Measurements from ENCODE around the gene PLXNB1. TPM values are rescaled to one million over a fixed set of nuclear protein-coding genes. Genes with fewer than 3 reads are reported as not detected.

PLXNB1 gene
- total and polyA plus RNA-seq, 2 of the 13 experiments (the other 11 are each of a cell fraction or from before 2014, with no cell fraction given) = 86.0 to 143 TPM

GRCh38 chr3:48446425-48447193 is 16.7 kb upstream of the PLXNB1 start, which contains the start of gene ATRIP (continued):
- TF ChIP-seq KMT2A (CRISPR knock-in tag; IDR thresholded peaks at IDR 0.05) (peak; percentile 89), ZNF34 (CRISPR knock-in tag; IDR thresholded peaks at IDR 0.05; ENCODE audit: borderline replicate concordance) (no peak), FLYWCH1 (CRISPR knock-in tag; IDR thresholded peaks at IDR 0.05) (peak; percentile 51; the same call in 1 of the 2 replicates), ZFP91 (CRISPR knock-in tag; IDR thresholded peaks at IDR 0.05; ENCODE audit: borderline replicate concordance) (peak; percentile 74), ELF3 (CRISPR knock-in tag; IDR thresholded peaks at IDR 0.05) (peak; percentile 68), AKAP8 (CRISPR knock-in tag; IDR thresholded peaks at IDR 0.05) (peak; percentile 72; the same call in 1 of the 2 replicates), ZNF441 (CRISPR knock-in tag; IDR thresholded peaks at IDR 0.05; ENCODE audit: borderline replicate concordance) (peak; percentile 94; the same call in 1 of the 2 replicates), ISL2 (CRISPR knock-in tag; IDR thresholded peaks at IDR 0.05) (peak; percentile 67; the same call in 1 of the 2 replicates), MXD3 (CRISPR knock-in tag; IDR thresholded peaks at IDR 0.05) (peak; percentile 76; the same call in 1 of the 2 replicates), TGIF2 (CRISPR knock-in tag; IDR thresholded peaks at IDR 0.05) (peak; percentile 42; the same call in 1 of the 2 replicates), ZNF367 (CRISPR knock-in tag; IDR thresholded peaks at IDR 0.05; ENCODE audit: borderline replicate concordance) (peak; percentile 60; the same call in 1 of the 2 replicates), ZNF737 (CRISPR knock-in tag; IDR thresholded peaks at IDR 0.05; ENCODE audit: borderline replicate concordance) (no peak), HINFP (CRISPR knock-in tag; IDR thresholded peaks at IDR 0.05; ENCODE audit: low read depth) (no peak), TFE3 (CRISPR knock-in tag; IDR thresholded peaks at IDR 0.05) (0 out of 2 replicates have a peak, but pooled peaks have one; percentile 58), ZFP62 (CRISPR knock-in tag; IDR thresholded peaks at IDR 0.05) (no peak), ZNF580 (CRISPR knock-in tag; IDR thresholded peaks at IDR 0.05; ENCODE audit: borderline replicate concordance, low read depth) (peak; percentile 68; the same call in 1 of the 2 replicates), MAX (IDR thresholded peaks at IDR 0.05) (peak; percentile 89), ZNF619 (CRISPR knock-in tag; IDR thresholded peaks at IDR 0.05) (peak; percentile 62; the same call in 1 of the 2 replicates), HNRNPUL1 (IDR thresholded peaks at IDR 0.05; ENCODE audit: low read depth, low read length) (0 out of 2 replicates have a peak, but pooled peaks have one; percentile 65), PCBP2 (optimal IDR thresholded peaks at IDR 0.05; ENCODE audit: low read depth, low read length, poor library complexity, severe bottlenecking) (no peak), RELA (CRISPR knock-in tag; IDR thresholded peaks at IDR 0.05) (no peak), DMAP1 (CRISPR knock-in tag; IDR thresholded peaks at IDR 0.05) (peak; percentile 92), PHF8 (CRISPR knock-in tag; IDR thresholded peaks at IDR 0.05) (peak; percentile 95), HNF4G (IDR thresholded peaks at IDR 0.05; ENCODE audit: borderline replicate concordance, low read depth, low read length) (no peak), HNF4G (CRISPR knock-in tag; IDR thresholded peaks at IDR 0.05; ENCODE audit: borderline replicate concordance, low read depth) (peak; percentile 36; the same call in 1 of the 2 replicates), GATAD2A (CRISPR knock-in tag; IDR thresholded peaks at IDR 0.05) (no peak)

Measured in HepG2 (cell line).